ENCODE results near the gene AFDN.

DNA sequence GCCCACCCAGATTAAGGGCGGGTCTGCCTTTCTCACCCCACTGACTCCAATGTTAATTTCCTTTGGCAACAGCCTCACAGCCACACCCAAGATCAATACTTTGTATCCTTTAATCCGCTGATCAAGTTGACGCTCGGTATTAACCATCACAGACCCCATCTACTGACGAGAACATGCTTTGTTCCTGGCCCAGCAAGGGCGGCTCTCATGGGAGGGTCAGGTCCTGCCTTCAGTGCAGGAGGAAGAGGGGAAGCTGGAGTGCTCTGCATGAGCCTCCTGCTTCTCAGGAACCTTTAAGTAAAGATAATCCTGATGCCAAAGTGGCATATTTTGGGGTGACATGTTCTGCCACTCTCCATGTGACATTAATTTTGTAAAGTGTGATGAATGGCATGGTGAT, 179.1 kb downstream of the AFDN start:
- TF ChIP-seq, protein P1, sequence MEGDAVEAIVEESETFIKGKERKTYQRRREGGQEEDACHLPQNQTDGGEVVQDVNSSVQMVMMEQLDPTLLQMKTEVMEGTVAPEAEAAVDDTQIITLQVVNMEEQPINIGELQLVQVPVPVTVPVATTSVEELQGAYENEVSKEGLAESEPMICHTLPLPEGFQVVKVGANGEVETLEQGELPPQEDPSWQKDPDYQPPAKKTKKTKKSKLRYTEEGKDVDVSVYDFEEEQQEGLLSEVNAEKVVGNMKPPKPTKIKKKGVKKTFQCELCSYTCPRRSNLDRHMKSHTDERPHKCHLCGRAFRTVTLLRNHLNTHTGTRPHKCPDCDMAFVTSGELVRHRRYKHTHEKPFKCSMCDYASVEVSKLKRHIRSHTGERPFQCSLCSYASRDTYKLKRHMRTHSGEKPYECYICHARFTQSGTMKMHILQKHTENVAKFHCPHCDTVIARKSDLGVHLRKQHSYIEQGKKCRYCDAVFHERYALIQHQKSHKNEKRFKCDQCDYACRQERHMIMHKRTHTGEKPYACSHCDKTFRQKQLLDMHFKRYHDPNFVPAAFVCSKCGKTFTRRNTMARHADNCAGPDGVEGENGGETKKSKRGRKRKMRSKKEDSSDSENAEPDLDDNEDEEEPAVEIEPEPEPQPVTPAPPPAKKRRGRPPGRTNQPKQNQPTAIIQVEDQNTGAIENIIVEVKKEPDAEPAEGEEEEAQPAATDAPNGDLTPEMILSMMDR (IDR thresholded peaks at IDR 0.05; ENCODE audit: low read depth, low read length) = no peak
- TF ChIP-seq, protein P2, sequence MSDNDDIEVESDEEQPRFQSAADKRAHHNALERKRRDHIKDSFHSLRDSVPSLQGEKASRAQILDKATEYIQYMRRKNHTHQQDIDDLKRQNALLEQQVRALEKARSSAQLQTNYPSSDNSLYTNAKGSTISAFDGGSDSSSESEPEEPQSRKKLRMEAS (IDR thresholded peaks at IDR 0.05; ENCODE audit: low read depth, low read length) = no peak
- no peak for TF ChIP-seq POLR2A (IDR thresholded peaks at IDR 0.05; ENCODE audit: extremely low read depth, insufficient read length)
